Type B pancreatic cell (in vitro differentiated cells): ENCODE data around the gene PDGFD. TPM values are rescaled to one million over a fixed set of nuclear protein-coding genes. Genes with fewer than 3 reads are reported as not detected.

Source experiments
- DNase-seq: peaks from one replicate; pipeline ENCODE4 v3.0.0; 2021; ENCODE audit warnings: mixed read lengths; ENCODE audit not compliant: unreplicated experiment; ENCODE audit errors: extremely low spot score
- H3K27ac Mint-ChIP-seq: 2 replicates; pipeline ENCODE4 v1.8.0; 2021; ENCODE audit warnings: mild to moderate bottlenecking, mixed read lengths
- H3K27me3 Mint-ChIP-seq: 2 replicates; pipeline ENCODE4 v1.8.0; 2021; ENCODE audit warnings: mixed read lengths
- H3K36me3 Mint-ChIP-seq: 2 replicates; pipeline ENCODE4 v1.8.0; 2021; ENCODE audit warnings: mixed read lengths
- H3K4me1 Mint-ChIP-seq: one replicate; pipeline ENCODE4 v1.8.0; 2021; ENCODE audit warnings: mixed read lengths; ENCODE audit not compliant: unreplicated experiment
- H3K4me3 Mint-ChIP-seq: 2 replicates; pipeline ENCODE4 v1.8.0; 2021; ENCODE audit warnings: mild to moderate bottlenecking, mixed read lengths
- H3K9me3 Mint-ChIP-seq: 2 replicates; pipeline ENCODE4 v1.8.0; 2021; ENCODE audit warnings: mixed read lengths
- CTCF ChIP-seq: fragments of 200-600 bp; sonication (generic); conservative IDR thresholded peaks from 2 replicates; pipeline ENCODE4 v1.5.0; 2021; ENCODE audit warnings: antibody characterized with exemption, mild to moderate bottlenecking
- total RNA-seq: library from RNA; stranded (reverse); gene quantifications from 2 replicates; pipeline ENCODE4 v1.2.1, GENCODE V29; 2021; ENCODE audit warnings: low replicate concordance

The PDGFD gene
- total RNA-seq, 1 donor from 2014 or later: 17.8 TPM

DNA sequence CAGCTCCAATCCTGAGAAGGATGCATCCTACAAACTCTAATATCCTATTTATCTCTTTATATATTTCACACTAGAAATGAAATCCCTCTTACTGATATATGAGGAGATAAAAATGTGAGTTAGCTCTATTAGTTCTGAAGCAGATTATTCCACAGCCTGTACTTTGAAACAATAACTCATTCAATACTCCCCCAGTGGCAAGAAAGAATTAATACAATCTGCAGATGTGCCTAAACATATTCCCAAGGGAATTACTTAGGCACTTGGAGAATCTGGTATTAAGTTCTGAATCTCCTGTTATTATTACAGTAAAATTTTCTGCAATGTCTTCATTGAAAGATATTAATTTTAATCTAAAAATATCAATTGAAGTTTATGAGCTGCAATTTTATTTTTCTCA lies 68.2 kb downstream of the PDGFD start:
- Mint-ChIP-seq H3K27ac (no peak overlapping the region), H3K4me3 (no peak overlapping the region), H3K4me1 (peaks cover 13% of the 10 kb centered on the region), H3K27me3 (no peaks in the 10 kb centered on the region), H3K36me3 (no peaks in the 10 kb centered on the region), H3K9me3 (no peaks in the 10 kb centered on the region)
- DNase-seq: no peak
- peak; percentile 34 for TF ChIP-seq CTCF

GRCh38 chr11:104094576-104094975 lies 69.4 kb downstream of the PDGFD start:
- H3K9me3 Mint-ChIP-seq: no peaks in the 10 kb centered on the region
- H3K4me1 Mint-ChIP-seq: peaks cover 14% of the 10 kb centered on the region
- no peak for DNase-seq
- H3K36me3 Mint-ChIP-seq: no peaks in the 10 kb centered on the region
- no peak overlapping the region for H3K4me3 Mint-ChIP-seq
- H3K27me3 Mint-ChIP-seq: no peaks in the 10 kb centered on the region
- TF ChIP-seq CTCF: no peak
- no peak overlapping the region for H3K27ac Mint-ChIP-seq

- H3K27ac Mint-ChIP-seq: no peak overlapping the region
- H3K4me1 Mint-ChIP-seq: peaks cover 14% of the 10 kb centered on the region
- no peak for TF ChIP-seq CTCF
- H3K9me3 Mint-ChIP-seq: no peaks in the 10 kb centered on the region
- H3K4me3 Mint-ChIP-seq: no peak overlapping the region
- H3K36me3 Mint-ChIP-seq: no peaks in the 10 kb centered on the region
- DNase-seq: no peak
- H3K27me3 Mint-ChIP-seq: no peaks in the 10 kb centered on the region
Measured at GRCh38 chr11:104093426-104094280, 70.3 kb downstream of the PDGFD start.

GRCh38 chr11:104092744-104093143 lies 71.2 kb downstream of the PDGFD start:
- no peak overlapping the region for H3K27ac Mint-ChIP-seq
- peaks cover 14% of the 10 kb centered on the region for H3K4me1 Mint-ChIP-seq
- no peaks in the 10 kb centered on the region for H3K9me3 Mint-ChIP-seq
- TF ChIP-seq CTCF: no peak
- H3K27me3 Mint-ChIP-seq: no peaks in the 10 kb centered on the region
- no peak for DNase-seq
- H3K36me3 Mint-ChIP-seq: no peaks in the 10 kb centered on the region
- H3K4me3 Mint-ChIP-seq: no peak overlapping the region

DNA sequence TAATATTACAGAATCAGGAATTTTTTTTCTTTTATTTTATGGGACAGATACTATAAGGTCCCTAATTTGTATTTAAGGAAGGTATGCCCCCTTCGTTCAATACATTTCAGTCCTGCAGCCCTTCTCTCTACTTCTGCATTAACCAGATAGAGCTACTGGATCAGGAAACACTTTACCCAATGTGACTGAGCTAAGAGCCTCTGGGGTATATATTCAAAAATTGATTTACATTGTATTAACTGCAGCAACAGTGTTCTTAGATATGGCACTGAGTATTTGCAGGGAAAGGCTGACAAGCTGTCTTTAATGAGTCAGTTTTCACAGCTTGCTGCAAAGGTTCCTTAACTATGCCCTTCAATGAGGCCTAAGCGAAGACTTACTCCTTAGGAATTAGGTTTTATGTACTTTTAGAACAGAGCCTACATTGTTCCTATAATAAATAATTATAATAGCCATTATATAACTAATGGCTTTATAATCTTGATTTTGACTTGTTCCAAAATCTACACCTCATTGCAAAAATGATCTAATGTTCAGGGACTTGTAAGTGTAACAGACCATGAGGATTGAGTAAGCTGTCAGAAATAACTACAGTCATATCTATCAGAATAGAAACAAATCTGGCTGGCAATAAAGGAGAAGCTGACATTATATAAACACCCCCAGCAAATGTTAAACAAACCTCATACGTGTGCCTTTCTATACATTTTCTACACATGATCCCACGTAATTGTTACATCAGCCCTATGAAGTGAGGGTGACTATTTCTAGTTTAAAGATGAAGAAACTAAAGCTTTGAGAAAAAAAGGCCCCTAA lies 72.5 kb downstream of the PDGFD start:
- Mint-ChIP-seq H3K36me3 (no peaks in the 10 kb centered on the region), H3K4me1 (peaks cover 10% of the 10 kb centered on the region), H3K27ac (no peak overlapping the region), H3K9me3 (no peaks in the 10 kb centered on the region), H3K27me3 (no peaks in the 10 kb centered on the region), H3K4me3 (no peak overlapping the region)
- DNase-seq: no peak
- TF ChIP-seq CTCF: no peak
